Fibroblast of lung (primary cell): Measurements from ENCODE around the gene MSI2.

Experiments used
- CTCF ChIP-seq, 2 donors: IDR thresholded peaks in 1 of 2; conservative IDR thresholded peaks in 1 of 2; 1 replicate in 1 of 2; 2 replicates in 1 of 2; pipeline ENCODE4 v1.5.1; 2011 to 2012; ENCODE audit warnings: low read length in 2 of 2, control low read depth in 1 of 2, inconsistent platforms in 1 of 2, low read depth in 1 of 2, mild to moderate bottlenecking in 1 of 2
- EZH2 ChIP-seq: IDR thresholded peaks from 2 replicates; pipeline ENCODE4 v1.5.1; 2012; ENCODE audit warnings: low read length, control low read depth, mild to moderate bottlenecking; ENCODE audit errors: missing control alignments

GRCh38 chr17:57228911-57229310 lies 27.4 kb upstream of the MSI2 start:
- TF ChIP-seq CTCF (conservative IDR thresholded peaks at IDR 0.05 in 1 of 2, IDR thresholded peaks at IDR 0.05 in 1 of 2; ENCODE audit: low read depth in 1 of 2, low read length in 2 of 2) (no peak), EZH2 (no peak)
